ENCODE data around the gene LIMS2. TPM values are rescaled to one million over a fixed set of nuclear protein-coding genes. Genes with fewer than 3 reads are reported as not detected.

The LIMS2 gene
- total RNA-seq, 2 experiments from 2014 or later: 1.6 to 24.9 TPM

GRCh38 chr2:127591221-127591923, 84.0 kb downstream of the LIMS2 start:
- intact Hi-C loops (cut with micrococcal nuclease; ENCODE audit: unreplicated experiment): loop anchor here (1.0 to 10.0 kb wide), 4 partner anchors 49 to 273 kb away; partner anchors contain the start of gene SFT2D3
- Histone ChIP-seq H3K36me3 (ENCODE audit: insufficient read depth, low read length) (no peaks in the 10 kb centered on the region), H3K79me2 (ENCODE audit: insufficient read depth, low read depth, low read length) (no peaks in the 10 kb centered on the region), H2AFZ (ENCODE audit: low read length) (peak overlapping the region; percentile 69; the same call in 1 of the 2 replicates), H4K20me1 (ENCODE audit: insufficient read depth, low read length) (no peaks in the 10 kb centered on the region), H3K9me3 (ENCODE audit: low read length) (no peaks in the 10 kb centered on the region), H3K27ac (ENCODE audit: low read depth, low read length, poor library complexity, severe bottlenecking) (no peak overlapping the region), H3K4me3 (ENCODE audit: low read depth, low read length, poor library complexity, severe bottlenecking) (no peak overlapping the region), H3K4me2 (ENCODE audit: low read length) (no peak overlapping the region), H3K9me2 (ENCODE audit: insufficient read depth, low read length) (no peaks in the 10 kb centered on the region), H3K4me1 (ENCODE audit: insufficient read depth, low read length, poor library complexity, severe bottlenecking) (no peaks in the 10 kb centered on the region)
- TF ChIP-seq CTCF (conservative IDR thresholded peaks at IDR 0.05; ENCODE audit: low read length) (peak; percentile 96), EZH2phosphoT487 (IDR thresholded peaks at IDR 0.05; ENCODE audit: borderline replicate concordance, low read depth, low read length) (no peak)
- peak; percentile 74 for DNase-seq (ENCODE audit: low spot score)
- CTCF ChIA-PET (ENCODE audit: unreplicated experiment): interaction anchor here (0.6 to 2.4 kb wide), 11 partner anchors 9 to 61 kb away, joined by 3 to 21 read pairs (median 6); no protein-coding TSS in a partner anchor
- no TSS peak for BruUV-seq (replicated peaks)
- POLR2A ChIA-PET: interaction anchor here (1.0 to 1.7 kb wide), 8 partner anchors 16 to 239 kb away, joined by 3 to 6 read pairs (median 4); no protein-coding TSS in a partner anchor

GRCh38 chr2:127590386-127591190, 84.7 kb downstream of the LIMS2 start:
- H3K9me2 ChIP-seq (ENCODE audit: insufficient read depth, low read length): no peaks in the 10 kb centered on the region
- no peaks in the 10 kb centered on the region for H4K20me1 ChIP-seq (ENCODE audit: insufficient read depth, low read length)
- H3K4me3 ChIP-seq (ENCODE audit: low read depth, low read length, poor library complexity, severe bottlenecking): no peak overlapping the region
- H3K36me3 ChIP-seq (ENCODE audit: insufficient read depth, low read length): no peaks in the 10 kb centered on the region
- TF ChIP-seq CTCF (conservative IDR thresholded peaks at IDR 0.05; ENCODE audit: low read length): no peak
- no peak for TF ChIP-seq EZH2phosphoT487 (IDR thresholded peaks at IDR 0.05; ENCODE audit: borderline replicate concordance, low read depth, low read length)
- no peak overlapping the region for H3K4me2 ChIP-seq (ENCODE audit: low read length)
- H3K79me2 ChIP-seq (ENCODE audit: insufficient read depth, low read depth, low read length): no peaks in the 10 kb centered on the region
- intact Hi-C loops (cut with micrococcal nuclease; ENCODE audit: unreplicated experiment): loop anchor here (1.0 to 10.0 kb wide), 4 partner anchors 50 to 274 kb away; partner anchors contain the start of gene SFT2D3
- POLR2A ChIA-PET: interaction anchor here (1.0 to 1.7 kb wide), 8 partner anchors 15 to 240 kb away, joined by 3 to 6 read pairs (median 4); no protein-coding TSS in a partner anchor
- no peaks in the 10 kb centered on the region for H3K4me1 ChIP-seq (ENCODE audit: insufficient read depth, low read length, poor library complexity, severe bottlenecking)
- H3K27ac ChIP-seq (ENCODE audit: low read depth, low read length, poor library complexity, severe bottlenecking): no peak overlapping the region
- BruUV-seq (replicated peaks): no TSS peak
- CTCF ChIA-PET (ENCODE audit: unreplicated experiment): interaction anchor here (0.6 to 2.4 kb wide), 12 partner anchors 8 to 528 kb away, joined by 3 to 21 read pairs (median 6); no protein-coding TSS in a partner anchor
- no peaks in the 10 kb centered on the region for H3K9me3 ChIP-seq (ENCODE audit: low read length)
- DNase-seq (ENCODE audit: low spot score): no peak
- peak overlapping the region; percentile 69; the same call in 1 of the 2 replicates for H2AFZ ChIP-seq (ENCODE audit: low read length)
